ENCODE results near the gene ZBTB49.

The ZBTB49 gene

DNA sequence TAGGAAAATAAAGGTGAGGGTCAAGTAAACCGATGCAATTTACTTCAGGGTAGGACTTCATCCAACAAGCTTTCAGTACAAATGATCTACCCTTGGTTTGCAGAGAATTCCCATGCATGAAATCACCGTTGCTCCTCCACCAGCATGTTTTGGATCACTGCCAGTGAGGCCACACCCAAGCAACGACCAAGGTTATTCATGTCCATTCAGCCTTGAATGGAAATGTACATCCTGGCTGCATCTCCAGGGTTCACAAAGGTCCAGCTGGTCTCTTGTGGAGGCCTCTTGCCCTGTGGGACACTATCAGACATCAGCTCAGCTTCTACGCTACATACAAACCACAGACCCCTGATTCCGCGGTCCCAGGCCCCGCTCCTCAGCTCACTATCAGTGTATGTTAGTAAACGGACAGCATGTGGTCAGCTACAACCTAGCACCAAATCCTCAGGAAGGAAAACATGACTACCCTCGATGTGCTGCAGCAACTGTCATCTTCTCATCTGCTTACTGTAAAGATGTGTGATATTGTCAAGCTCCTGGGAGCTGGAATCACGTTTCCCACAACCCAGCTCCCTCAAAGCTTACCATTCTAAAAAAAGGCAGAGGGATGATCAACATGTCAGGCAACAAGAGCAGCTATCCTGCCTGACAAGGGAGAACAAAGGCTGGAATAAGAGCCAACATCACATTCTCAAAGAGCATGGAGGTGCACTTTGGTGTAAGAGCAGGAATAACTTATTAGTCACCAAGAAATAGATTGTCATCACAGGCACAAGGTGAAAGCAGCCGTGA is 5.0 kb upstream of the ZBTB49 start:
- no peak for DNase-seq (ENCODE audit: low read depth in 2 of 2)

DNA sequence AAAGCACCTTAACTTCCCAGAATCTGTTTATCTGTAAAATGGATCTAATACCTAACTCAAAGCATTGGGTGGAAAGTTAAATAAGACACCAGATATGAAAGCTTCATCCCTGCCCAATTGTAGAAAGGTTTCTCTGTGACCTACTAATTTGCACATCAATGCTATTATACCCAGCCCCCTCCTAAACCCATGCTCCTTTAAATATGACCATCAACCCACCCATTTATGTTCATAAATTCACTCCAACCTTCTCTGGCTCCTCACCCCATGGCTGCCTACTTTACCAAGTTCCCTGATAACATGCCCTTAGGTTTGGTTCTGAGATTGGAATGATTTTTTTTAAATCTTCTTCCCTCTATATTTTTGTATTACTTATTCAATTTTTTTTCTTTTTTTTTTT is 2.0 kb upstream of the ZBTB49 start:
- no peak for DNase-seq (ENCODE audit: low read depth in 2 of 2)

GRCh38 chr4:4289055-4289454 is 996 bp upstream of the ZBTB49 start:
- DNase-seq (ENCODE audit: low read depth in 2 of 2), result no peak

- DNase-seq (ENCODE audit: low read depth in 2 of 2), result no peak
Observed at GRCh38 chr4:4289597-4289940, 482 bp upstream of the ZBTB49 start.

DNA sequence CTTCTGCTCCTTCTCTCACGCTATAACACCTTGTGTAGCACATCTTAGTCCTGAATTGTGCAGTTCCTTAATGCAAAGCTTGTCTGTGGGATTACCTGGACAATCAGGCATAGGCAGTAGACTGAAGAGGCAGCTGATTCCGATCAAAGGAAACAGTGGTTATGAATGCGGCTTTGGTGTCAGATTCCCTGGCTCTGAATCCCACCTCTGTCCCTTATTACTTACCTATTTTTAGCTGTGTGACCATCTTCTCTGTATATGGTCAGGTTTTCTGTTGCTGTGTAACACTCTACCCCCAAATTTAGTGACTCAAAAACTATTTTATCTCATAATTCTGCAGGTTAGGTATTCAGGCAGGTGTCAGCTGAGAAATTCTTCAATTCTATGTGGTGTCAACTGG is 3.2 kb downstream of the ZBTB49 start:
- no peak for DNase-seq (ENCODE audit: low read depth in 2 of 2)

- DNase-seq (ENCODE audit: low read depth in 2 of 2), result no peak
Observed at GRCh38 chr4:4296283-4296846, 6.3 kb downstream of the ZBTB49 start.

GRCh38 chr4:4299006-4299405 is 9.0 kb downstream of the ZBTB49 start:
- DNase-seq (ENCODE audit: low read depth in 2 of 2), result no peak

DNA sequence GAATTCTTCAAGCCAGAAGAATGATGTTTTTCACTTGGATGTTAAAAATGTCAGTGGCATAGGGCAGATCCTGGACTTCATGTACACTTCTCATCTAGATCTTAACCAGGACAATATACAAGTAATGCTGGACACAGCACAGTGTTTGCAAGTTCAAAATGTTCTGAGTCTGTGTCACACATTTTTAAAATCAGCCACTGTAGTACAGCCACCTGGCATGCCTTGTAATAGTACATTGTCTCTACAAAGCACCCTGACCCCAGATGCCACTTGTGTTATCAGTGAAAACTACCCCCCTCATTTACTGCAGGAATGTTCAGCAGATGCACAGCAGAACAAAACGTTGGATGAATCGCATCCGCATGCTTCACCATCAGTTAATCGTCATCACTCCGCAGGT is 11.9 kb downstream of the ZBTB49 start:
- no peak for DNase-seq (ENCODE audit: low read depth in 2 of 2)

GRCh38 chr4:4302416-4302815 is 12.4 kb downstream of the ZBTB49 start:
- DNase-seq (ENCODE audit: low read depth in 2 of 2), result no peak

DNA sequence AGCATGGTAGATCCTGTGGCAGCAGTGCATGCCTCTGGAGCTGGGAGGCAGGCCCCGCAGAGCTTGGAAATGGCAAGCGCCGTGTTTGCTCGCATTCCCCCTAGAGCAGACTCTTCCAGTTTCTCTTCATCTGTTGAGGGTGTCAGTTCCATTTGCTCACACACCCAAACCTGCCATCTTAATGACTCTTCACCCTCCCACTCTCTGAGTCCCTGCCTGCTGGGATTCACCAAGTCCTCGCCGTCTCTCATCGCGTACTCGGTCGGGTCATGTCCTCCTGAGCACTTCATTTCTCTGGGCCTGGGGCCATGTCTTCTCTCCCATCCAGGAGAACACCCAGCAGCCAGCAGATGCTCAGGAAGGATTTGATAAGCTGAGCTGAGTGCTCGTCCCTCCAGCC is 16.9 kb downstream of the ZBTB49 start:
- DNase-seq (ENCODE audit: low read depth in 2 of 2), result no peak

DNA sequence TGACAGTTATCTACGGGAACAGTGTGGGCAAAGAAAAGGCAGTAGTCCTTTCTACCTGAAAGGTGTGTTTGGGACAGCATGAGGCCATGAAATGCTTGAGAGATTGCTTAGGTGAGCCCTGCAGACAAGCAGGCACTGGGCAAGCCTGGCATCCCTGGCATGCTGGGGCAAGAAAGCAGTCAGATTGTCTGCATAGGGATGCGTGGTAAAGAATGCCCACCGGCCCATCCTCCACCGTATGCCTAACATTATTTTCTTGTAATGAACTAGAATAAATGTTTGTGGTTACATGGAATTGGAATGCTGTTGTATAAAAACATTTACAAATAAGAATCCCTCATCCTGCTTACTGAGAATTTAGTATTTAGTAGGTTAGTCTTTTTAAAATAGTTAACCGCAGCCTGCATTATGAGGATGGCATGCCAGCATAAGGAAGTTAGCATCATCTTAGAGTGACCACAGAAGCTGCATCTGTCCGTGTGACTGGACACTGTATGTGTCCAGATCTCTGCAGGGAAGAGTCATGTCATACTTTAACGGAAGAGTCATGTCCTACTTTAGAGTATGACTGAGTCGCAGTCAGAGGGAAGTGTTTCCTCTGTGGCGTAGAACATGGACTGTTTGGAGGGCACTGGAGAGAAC is 18.9 kb downstream of the ZBTB49 start:
- DNase-seq (ENCODE audit: low read depth in 2 of 2), result no peak

DNA sequence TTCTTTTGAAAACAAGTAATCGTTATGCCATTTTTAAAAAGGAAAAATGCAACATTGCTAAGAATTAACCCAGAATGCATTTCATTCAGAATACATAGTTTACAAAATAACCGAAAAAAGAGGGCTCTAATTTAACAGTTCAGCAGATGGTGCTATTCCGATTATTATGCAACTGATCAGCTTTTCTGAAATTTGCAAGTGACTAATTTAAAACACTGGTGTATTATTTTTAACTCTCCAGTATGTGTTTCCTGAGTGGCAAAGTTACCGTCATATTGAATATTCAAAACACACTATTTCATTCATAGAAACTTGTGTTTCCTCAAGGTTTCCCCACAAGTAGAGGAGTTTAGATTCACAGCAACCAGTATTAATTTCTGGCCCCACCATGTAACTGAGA is 21.1 kb downstream of the ZBTB49 start:
- DNase-seq (ENCODE audit: low read depth in 2 of 2), result no peak

DNA sequence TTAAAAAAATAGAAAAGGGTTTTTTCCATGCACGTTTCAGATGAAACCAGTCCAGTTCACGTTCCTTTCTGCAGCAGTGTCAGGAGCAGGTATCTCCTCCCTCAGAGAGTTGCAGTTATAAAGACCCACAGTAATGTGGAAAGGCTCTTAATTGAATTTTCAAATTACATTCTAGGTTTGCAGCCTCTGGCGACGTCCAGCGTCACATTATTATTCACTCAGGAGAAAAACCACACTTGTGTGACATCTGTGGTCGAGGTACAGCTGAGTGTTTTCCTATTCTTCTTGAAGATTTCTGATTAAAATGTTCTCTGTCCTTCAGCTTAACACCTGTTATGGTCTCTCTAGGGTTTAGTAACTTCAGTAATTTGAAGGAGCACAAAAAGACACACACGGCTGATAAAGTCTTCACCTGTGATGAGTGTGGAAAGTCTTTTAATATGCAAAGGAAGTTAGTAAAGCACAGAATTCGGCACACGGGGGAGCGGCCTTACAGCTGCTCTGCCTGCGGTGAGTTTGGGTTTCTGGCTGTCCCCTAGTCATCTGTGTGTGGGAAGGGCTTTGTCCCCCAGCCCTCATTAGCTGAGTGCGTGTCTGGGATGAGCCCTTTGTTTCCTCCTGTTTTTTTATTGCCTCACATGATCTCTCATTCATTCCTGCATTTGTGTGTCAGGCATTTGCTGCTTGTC is 25.6 kb downstream of the ZBTB49 start:
- DNase-seq (ENCODE audit: low read depth in 2 of 2), result no peak

- no peak for DNase-seq (ENCODE audit: low read depth in 2 of 2)
Observed at GRCh38 chr4:4316150-4316495, 26.1 kb downstream of the ZBTB49 start.

DNA sequence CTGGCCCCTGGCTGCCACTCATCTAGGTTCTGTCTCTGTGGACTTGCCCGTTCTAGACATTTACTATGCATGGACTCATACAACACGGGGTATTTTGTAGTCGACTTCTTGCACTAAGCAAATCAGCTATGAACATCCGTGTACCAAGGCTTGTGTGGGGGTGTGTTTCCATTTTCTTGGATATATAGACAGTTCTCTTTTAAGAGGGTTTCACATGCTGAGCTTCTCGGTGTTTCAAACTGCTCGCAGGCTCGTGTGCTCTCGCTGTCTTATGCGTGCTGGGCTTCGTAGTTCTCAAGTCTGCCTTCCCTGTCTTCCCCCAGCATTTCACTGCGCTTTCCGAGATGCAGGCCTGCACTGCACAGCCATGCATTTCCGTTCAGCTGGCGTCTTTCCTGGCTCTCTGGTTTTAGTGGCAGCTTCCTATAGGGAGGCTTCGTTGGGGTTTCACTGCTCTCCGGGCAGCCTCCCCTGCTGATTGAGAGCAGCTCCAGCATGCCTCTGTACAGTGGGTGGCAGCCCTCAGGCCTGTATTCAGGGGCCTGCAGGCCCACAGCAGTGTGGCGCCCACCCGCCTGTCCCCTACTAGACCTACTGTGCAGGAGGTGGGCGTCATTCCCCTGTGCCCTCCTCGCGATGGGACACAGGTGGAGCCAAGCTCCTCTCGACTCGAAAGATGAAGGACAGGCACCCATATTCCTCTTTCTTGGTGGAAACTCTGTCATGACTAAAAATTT is 27.6 kb downstream of the ZBTB49 start:
- no peak for DNase-seq (ENCODE audit: low read depth in 2 of 2)

- DNase-seq (ENCODE audit: low read depth in 2 of 2), result no peak
Observed at GRCh38 chr4:4320528-4320927, 30.5 kb downstream of the ZBTB49 start.

- DNase-seq (ENCODE audit: low read depth in 2 of 2), result no peak
Observed at GRCh38 chr4:4320951-4321714, 31.1 kb downstream of the ZBTB49 start.

- no peak for DNase-seq (ENCODE audit: low read depth in 2 of 2)
Observed at GRCh38 chr4:4321951-4322688, 32.1 kb downstream of the ZBTB49 start.

GRCh38 chr4:4323705-4324534 is 33.9 kb downstream of the ZBTB49 start:
- DNase-seq (ENCODE audit: low read depth in 2 of 2), result no peak

DNA sequence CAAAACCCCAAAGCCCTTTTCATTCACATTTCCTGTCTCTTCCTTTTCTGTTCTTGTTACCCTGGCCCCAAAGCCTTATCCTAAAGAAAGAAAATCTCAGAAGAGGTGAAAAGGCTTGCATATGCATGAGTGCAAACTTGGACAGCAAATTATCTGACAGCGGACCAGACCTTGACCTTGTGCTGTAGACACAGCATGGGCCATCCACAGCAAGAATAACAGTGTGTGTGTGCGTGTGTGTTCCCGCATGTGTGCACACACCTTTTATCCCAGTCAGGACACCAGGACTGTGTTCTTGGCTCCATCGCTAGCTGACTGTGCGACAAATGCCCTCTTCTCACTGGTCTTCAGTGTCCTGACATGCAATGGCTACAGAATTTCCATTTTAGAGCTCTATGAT is 35.3 kb downstream of the ZBTB49 start:
- DNase-seq (ENCODE audit: low read depth in 2 of 2), result no peak
